ENCODE measurements around the gene UTS2. TPM values are rescaled to one million over a fixed set of nuclear protein-coding genes. Genes with fewer than 3 reads are reported as not detected.

The UTS2 gene, protein sequence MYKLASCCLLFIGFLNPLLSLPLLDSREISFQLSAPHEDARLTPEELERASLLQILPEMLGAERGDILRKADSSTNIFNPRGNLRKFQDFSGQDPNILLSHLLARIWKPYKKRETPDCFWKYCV
- total RNA-seq: 1 to 10 TPM; 1.6 to 2.0 TPM

- Mint-ChIP-seq H3K27ac (no peak within 1 kb of the TSS), H3K9me3 (no peaks in the 10 kb centered on the region), H3K27me3 (peaks cover 20% of the 10 kb centered on the region), H3K36me3 (no peaks in the 10 kb centered on the region), H3K4me3 (no peak within 1 kb of the TSS), H3K4me1 (peaks cover 3% of the 10 kb centered on the region)
- DNase-seq (no peak), ATAC-seq (ENCODE audit: low read depth) (no peak)
- POLR2A ChIA-PET: no interaction called here
Observed at GRCh38 chr1:7852804-7853683, at the start of gene UTS2. TSS of gene UTS2 (minus strand) at chr1:7853065. CDS start at chr1:7853003, 62 bp downstream.

DNA sequence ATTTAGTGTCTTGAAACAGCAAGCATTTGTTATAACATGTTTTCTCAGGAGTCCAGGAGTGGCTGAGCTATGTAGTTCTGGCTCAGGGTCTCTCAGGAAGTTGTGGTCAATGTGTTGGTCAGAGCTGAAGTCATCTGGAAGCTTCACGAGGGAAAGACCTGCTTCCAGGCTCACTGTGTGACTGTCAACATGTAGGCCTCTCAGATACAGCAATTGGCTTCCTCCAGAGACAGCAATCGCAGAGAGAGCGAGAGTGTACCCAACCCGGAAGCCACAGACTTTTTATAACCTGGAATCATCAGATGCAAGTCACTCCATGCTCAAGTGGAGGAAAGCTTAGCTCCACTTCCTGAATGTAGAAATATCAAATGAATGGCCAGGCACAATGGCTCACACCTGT, 46.9 kb upstream of the UTS2 start:
- DNase-seq (no peak), ATAC-seq (ENCODE audit: low read depth) (peak; percentile 39)
- H3K4me3 Mint-ChIP-seq: no peak overlapping the region
- POLR2A ChIA-PET: no interaction called here
- peaks cover 6% of the 10 kb centered on the region for H3K27me3 Mint-ChIP-seq
- peak overlapping the region; percentile 11 for H3K27ac Mint-ChIP-seq
- no peaks in the 10 kb centered on the region for H3K9me3 Mint-ChIP-seq
- no peaks in the 10 kb centered on the region for H3K36me3 Mint-ChIP-seq
- H3K4me1 Mint-ChIP-seq: peaks cover 15% of the 10 kb centered on the region

DNA sequence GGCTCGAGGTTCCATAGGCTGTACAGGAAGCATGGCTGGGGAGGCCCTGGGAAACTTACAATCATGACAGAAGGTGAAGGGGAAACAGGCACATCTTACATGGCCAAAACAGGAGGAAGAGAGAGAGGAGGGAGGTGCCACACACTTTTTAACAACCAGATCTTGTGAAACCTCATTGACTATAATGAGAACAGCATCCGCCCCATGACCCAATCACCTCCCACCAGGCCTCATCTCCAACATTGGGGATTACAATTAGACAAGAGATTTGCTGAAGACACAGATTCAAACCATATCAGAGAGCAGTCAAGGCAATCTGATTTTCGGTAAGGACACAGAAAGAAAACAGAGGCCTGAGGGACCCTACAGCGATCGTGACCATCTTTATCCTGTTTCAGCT, 46.1 kb upstream of the UTS2 start:
- no peaks in the 10 kb centered on the region for H3K9me3 Mint-ChIP-seq
- H3K27me3 Mint-ChIP-seq: peaks cover 6% of the 10 kb centered on the region
- peaks cover 15% of the 10 kb centered on the region for H3K4me1 Mint-ChIP-seq
- no peak overlapping the region for H3K27ac Mint-ChIP-seq
- H3K36me3 Mint-ChIP-seq: no peaks in the 10 kb centered on the region
- DNase-seq (no peak), ATAC-seq (ENCODE audit: low read depth) (no peak)
- POLR2A ChIA-PET: no interaction called here
- H3K4me3 Mint-ChIP-seq: no peak overlapping the region

GRCh38 chr1:7896994-7897393, 44.1 kb upstream of the UTS2 start:
- Mint-ChIP-seq H3K4me1 (peaks cover 9% of the 10 kb centered on the region), H3K4me3 (no peak overlapping the region), H3K9me3 (no peaks in the 10 kb centered on the region), H3K27me3 (no peaks in the 10 kb centered on the region), H3K27ac (no peak overlapping the region), H3K36me3 (no peaks in the 10 kb centered on the region)
- POLR2A ChIA-PET: no interaction called here
- no peak for ATAC-seq (ENCODE audit: low read depth)
- DNase-seq: no peak

- H3K27ac Mint-ChIP-seq: no peak overlapping the region
- no peaks in the 10 kb centered on the region for H3K36me3 Mint-ChIP-seq
- POLR2A ChIA-PET: no interaction called here
- peaks cover 3% of the 10 kb centered on the region for H3K27me3 Mint-ChIP-seq
- H3K9me3 Mint-ChIP-seq: peaks cover 3% of the 10 kb centered on the region
- ATAC-seq (ENCODE audit: low read depth) (no peak), DNase-seq (no peak)
- H3K4me3 Mint-ChIP-seq: no peak overlapping the region
- no peaks in the 10 kb centered on the region for H3K4me1 Mint-ChIP-seq
Observed at GRCh38 chr1:7893529-7894180, 40.8 kb upstream of the UTS2 start.

GRCh38 chr1:7891804-7892203, 38.9 kb upstream of the UTS2 start:
- peaks cover 11% of the 10 kb centered on the region for H3K27me3 Mint-ChIP-seq
- no peaks in the 10 kb centered on the region for H3K4me1 Mint-ChIP-seq
- H3K27ac Mint-ChIP-seq: no peak overlapping the region
- H3K9me3 Mint-ChIP-seq: peaks cover 3% of the 10 kb centered on the region
- no peak for ATAC-seq (ENCODE audit: low read depth)
- no peak for DNase-seq
- POLR2A ChIA-PET: no interaction called here
- no peak overlapping the region for H3K4me3 Mint-ChIP-seq
- no peaks in the 10 kb centered on the region for H3K36me3 Mint-ChIP-seq

GRCh38 chr1:7890853-7891252, 38.0 kb upstream of the UTS2 start:
- DNase-seq (no peak), ATAC-seq (ENCODE audit: low read depth) (no peak)
- H3K27ac Mint-ChIP-seq: no peak overlapping the region
- POLR2A ChIA-PET: no interaction called here
- H3K4me3 Mint-ChIP-seq: no peak overlapping the region
- H3K36me3 Mint-ChIP-seq: no peaks in the 10 kb centered on the region
- no peaks in the 10 kb centered on the region for H3K4me1 Mint-ChIP-seq
- H3K27me3 Mint-ChIP-seq: peaks cover 11% of the 10 kb centered on the region
- peaks cover 3% of the 10 kb centered on the region for H3K9me3 Mint-ChIP-seq

DNA sequence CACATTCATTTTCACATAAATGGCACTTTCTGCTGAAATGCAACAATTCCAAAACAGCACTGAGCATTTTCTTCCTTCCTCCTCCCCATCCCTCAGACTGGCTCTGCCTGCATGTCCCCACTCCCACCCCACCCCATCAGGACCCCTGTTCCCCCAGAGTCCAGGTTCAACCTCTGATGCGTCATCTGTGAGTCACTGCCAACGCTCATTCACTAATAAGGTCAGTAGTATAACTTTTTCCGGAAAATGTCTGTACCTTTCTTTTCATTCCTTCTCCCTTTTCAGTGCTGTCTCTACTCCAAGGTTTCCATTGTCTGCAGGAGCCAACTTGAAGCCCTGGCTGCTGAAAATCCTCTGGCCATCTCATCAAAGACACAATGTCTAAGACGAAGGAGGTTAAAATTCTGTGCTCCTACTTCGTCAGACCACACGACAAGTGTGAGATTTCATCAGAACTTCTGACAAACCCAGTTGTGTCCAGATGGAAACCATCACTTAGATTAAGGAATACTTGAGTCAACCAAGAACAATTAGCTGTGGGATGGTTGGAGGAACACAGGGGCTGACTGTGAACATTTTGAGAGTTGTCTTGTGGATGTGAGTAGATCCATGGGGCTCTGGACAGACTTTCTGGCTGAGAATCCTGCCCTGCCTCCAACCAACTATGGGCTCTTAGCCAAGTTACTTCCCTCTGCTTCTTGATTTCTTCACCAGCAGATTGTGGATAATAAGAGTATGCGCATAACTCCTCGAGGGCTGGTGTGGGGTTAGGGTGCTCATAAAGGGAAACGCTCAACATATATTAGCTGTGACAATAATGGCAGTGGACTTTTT, 35.6 kb upstream of the UTS2 start:
- peaks cover 8% of the 10 kb centered on the region for H3K9me3 Mint-ChIP-seq
- no peak for ATAC-seq (ENCODE audit: low read depth)
- H3K4me3 Mint-ChIP-seq: no peak overlapping the region
- peaks cover 1% of the 10 kb centered on the region for H3K36me3 Mint-ChIP-seq
- POLR2A ChIA-PET: no interaction called here
- H3K4me1 Mint-ChIP-seq: no peaks in the 10 kb centered on the region
- H3K27me3 Mint-ChIP-seq: peaks cover 16% of the 10 kb centered on the region
- no peak for DNase-seq
- H3K27ac Mint-ChIP-seq: no peak overlapping the region

GRCh38 chr1:7886405-7886745, 33.5 kb upstream of the UTS2 start:
- H3K9me3 Mint-ChIP-seq: peaks cover 8% of the 10 kb centered on the region
- DNase-seq (no peak), ATAC-seq (ENCODE audit: low read depth) (no peak)
- no peaks in the 10 kb centered on the region for H3K4me1 Mint-ChIP-seq
- H3K27me3 Mint-ChIP-seq: peaks cover 16% of the 10 kb centered on the region
- peaks cover 1% of the 10 kb centered on the region for H3K36me3 Mint-ChIP-seq
- H3K27ac Mint-ChIP-seq: no peak overlapping the region
- POLR2A ChIA-PET: no interaction called here
- H3K4me3 Mint-ChIP-seq: no peak overlapping the region

GRCh38 chr1:7885513-7886404, 32.9 kb upstream of the UTS2 start:
- Mint-ChIP-seq H3K36me3 (peaks cover 1% of the 10 kb centered on the region), H3K27me3 (peaks cover 16% of the 10 kb centered on the region), H3K4me1 (no peaks in the 10 kb centered on the region), H3K9me3 (peaks cover 5% of the 10 kb centered on the region), H3K4me3 (no peak overlapping the region), H3K27ac (no peak overlapping the region)
- no peak for ATAC-seq (ENCODE audit: low read depth)
- DNase-seq: no peak
- POLR2A ChIA-PET: no interaction called here

DNA sequence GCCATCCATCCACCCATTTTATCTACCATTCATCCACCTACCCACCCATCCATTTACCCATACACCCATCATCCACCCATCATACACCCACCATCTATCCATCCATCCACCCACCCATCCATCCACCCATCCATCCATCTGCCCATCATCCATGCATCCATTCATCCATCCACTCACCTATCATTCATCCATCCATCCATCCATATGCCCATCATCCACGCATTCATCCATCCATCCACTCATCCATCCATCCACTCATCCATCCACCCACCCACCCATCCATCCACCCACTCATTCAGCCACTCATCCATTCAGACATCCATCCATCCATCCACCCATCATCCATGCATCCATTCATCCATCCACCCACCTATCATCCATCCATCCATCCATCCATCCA, 31.9 kb upstream of the UTS2 start:
- POLR2A ChIA-PET: no interaction called here
- no peaks in the 10 kb centered on the region for H3K4me1 Mint-ChIP-seq
- H3K9me3 Mint-ChIP-seq: peaks cover 4% of the 10 kb centered on the region
- peaks cover 1% of the 10 kb centered on the region for H3K36me3 Mint-ChIP-seq
- ATAC-seq (ENCODE audit: low read depth): no peak
- H3K4me3 Mint-ChIP-seq: no peak overlapping the region
- no peak overlapping the region for H3K27ac Mint-ChIP-seq
- DNase-seq: no peak
- peaks cover 18% of the 10 kb centered on the region for H3K27me3 Mint-ChIP-seq

DNA sequence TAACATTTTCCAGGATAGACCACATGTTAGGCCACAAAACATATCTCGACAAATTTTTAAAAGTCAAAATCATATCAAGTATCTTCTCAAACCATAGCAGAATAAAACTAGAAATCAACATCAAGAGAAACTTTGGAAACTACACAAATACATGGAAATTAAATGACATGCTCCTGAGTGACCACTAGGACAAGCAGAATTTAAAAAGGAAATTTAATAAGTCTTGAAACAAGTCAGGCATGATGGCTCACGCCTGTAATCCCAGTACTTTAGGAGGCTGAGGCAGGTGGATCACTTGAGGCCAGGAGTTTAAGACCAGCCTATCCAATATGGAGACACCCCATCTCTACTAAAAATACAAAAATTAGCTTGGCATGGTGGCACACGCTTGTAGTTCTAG, 26.4 kb upstream of the UTS2 start:
- DNase-seq (no peak), ATAC-seq (ENCODE audit: low read depth) (no peak)
- H3K9me3 Mint-ChIP-seq: peaks cover 9% of the 10 kb centered on the region
- peaks cover 6% of the 10 kb centered on the region for H3K27me3 Mint-ChIP-seq
- no peak overlapping the region for H3K27ac Mint-ChIP-seq
- peaks cover 7% of the 10 kb centered on the region for H3K36me3 Mint-ChIP-seq
- H3K4me3 Mint-ChIP-seq: no peak overlapping the region
- POLR2A ChIA-PET: no interaction called here
- peaks cover 6% of the 10 kb centered on the region for H3K4me1 Mint-ChIP-seq

DNA sequence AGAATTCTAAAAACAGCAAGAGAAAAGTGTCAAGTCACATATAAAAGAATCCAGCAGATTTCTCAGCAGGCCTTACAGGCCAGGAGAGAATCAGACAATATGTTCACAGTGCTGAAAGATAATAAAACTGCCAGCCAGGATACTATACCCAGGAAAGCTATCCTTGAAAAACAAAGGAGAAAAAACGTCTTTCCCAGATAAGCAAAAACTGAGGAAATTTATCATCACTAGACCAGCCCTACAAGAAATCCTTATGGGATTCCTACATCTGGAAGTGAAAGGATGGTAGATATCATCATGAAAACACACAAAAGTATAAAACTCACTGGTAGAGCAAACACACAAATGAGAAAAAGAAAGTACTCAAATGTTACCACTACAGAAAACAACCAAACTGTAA, 25.2 kb upstream of the UTS2 start:
- DNase-seq: no peak

More for the DNA sequence above, 25.2 kb upstream of the UTS2 start:
- H3K4me3 Mint-ChIP-seq: no peak overlapping the region
- H3K27ac Mint-ChIP-seq: no peak overlapping the region
- H3K27me3 Mint-ChIP-seq: peaks cover 6% of the 10 kb centered on the region
- no peak for ATAC-seq (ENCODE audit: low read depth)
- H3K36me3 Mint-ChIP-seq: peaks cover 7% of the 10 kb centered on the region
- peaks cover 9% of the 10 kb centered on the region for H3K9me3 Mint-ChIP-seq
- peaks cover 6% of the 10 kb centered on the region for H3K4me1 Mint-ChIP-seq
- POLR2A ChIA-PET: no interaction called here

Measured in activated naive CD8-positive, alpha-beta T cell treated with anti-CD3 and anti-CD28 coated beads, Interleukin-2, amount 10 ng/mL, durations not matched to agents 7 days and 5 days (primary cell).